Measurements from ENCODE around the gene BRS3. TPM values are rescaled to one million over a fixed set of nuclear protein-coding genes. Genes with fewer than 3 reads are reported as not detected.

Gene BRS3
- total RNA-seq, 1 experiment from 2014 or later: not detected

DNA sequence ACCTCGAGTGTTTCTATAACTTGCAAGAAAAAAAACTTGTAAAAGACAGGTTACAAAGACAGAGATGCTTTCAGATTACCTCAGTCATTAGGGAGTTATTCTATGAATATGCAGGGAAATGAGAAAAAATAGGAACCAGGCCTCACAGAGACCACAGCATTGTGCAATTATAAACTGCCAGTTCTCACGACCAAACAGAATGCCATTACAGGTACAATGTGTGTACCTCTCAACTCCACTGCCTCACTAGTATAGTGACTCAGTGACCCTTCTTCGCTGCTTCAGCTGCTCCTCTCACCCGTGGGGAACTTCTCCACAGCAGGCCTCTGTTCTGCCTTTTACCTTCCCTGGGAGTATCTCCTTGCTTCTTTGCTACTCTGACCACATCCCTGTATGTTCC, 7.3 kb downstream of the BRS3 start:
- DNase-seq (ENCODE audit: low read depth): no peak

DNA sequence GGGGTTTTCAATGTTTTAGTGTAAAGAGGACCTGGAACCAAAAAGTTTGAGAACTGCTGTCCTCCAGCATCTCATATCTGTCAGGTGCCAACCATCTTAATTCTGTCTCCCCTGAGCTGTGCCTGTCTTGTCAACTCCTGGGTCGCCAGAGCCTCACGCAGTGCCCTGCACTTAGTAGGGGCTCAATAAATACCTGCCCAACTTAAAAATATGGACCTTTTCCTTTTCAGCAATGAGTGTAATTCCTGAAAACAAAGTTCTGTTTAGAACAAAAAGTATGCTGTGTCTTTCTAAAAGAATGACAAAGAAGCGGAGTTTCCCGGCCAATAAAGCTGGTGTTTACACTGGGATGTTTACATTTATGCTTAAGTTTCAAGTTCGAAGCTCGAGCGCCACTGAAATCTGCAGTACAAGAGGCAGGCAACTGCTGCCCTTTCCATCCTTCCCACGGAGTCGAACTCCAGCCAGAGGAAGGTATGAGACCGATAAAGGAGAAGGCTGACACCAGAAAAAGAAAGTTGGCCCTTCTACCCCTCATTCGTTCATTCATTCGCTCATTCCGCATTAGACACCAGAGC, 8.5 kb downstream of the BRS3 start:
- no peak for DNase-seq (ENCODE audit: low read depth)

DNA sequence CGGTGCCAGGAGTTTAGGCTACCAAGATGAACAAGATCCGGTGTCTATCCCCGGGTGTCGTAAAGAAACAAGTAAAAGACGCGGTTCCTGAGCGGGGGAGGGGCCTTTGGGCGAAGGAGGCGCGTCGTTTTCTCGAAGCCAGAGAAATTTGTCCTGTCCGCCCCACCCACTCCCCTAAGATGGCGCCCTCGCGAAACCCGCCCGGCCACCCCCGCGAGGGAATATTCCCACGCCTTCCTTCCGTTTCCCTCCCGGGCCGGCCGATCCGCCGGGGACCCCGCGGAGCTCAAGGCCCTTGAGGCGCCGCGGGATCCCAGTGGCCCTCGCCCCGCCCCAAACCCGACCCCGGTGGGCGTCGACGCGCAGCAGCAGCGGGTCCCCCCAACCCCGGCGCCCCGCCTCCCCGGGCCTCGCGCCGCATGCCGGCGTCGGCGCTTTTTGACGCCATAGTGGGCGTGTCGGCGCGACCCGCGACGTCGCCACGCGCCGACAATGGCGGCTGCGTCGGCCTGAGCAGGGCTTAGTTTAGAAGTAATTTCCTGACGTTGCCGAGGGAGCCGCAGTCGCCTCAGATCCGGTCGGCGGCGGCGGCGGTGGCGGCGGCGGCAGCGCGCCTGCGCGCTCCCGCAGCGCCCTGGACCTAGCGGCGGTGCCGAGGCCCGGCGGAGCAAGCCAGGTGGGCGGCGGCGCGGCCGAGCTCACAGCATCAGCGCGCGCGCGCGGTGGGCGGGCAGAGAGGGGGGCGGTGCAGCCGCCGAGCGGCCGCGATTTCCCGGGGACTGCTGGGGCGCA, 9.2 kb downstream of the BRS3 start:
- DNase-seq (ENCODE audit: low read depth): peak; percentile 83

DNA sequence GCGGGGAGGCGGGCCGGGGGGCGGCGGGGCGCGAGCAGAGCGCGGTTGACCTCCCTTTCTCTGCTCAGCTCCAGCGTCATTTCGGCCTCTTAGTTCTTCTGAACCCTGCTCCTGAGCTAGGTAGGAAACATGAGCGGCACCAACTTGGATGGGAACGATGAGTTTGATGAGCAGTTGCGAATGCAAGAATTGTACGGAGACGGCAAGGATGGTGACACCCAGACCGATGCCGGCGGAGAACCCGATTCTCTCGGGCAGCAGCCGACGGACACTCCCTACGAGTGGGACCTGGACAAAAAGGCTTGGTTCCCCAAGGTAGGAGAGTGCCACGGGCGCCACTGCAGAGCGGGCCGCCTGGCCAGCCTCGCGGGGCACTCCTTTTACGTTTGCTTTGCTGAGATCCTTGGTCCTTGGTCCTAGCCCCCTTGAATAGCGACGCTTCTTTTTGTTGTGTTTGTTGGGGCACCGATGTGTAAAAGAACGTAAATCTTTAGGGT, 9.9 kb downstream of the BRS3 start, which contains the start of gene HTATSF1:
Gene HTATSF1, plus strand, starts transcription at position 37 of the 497 bp plus-strand sequence. Its CDS starts 93 bp downstream, at position 130.
- no peak for DNase-seq (ENCODE audit: low read depth)

DNA sequence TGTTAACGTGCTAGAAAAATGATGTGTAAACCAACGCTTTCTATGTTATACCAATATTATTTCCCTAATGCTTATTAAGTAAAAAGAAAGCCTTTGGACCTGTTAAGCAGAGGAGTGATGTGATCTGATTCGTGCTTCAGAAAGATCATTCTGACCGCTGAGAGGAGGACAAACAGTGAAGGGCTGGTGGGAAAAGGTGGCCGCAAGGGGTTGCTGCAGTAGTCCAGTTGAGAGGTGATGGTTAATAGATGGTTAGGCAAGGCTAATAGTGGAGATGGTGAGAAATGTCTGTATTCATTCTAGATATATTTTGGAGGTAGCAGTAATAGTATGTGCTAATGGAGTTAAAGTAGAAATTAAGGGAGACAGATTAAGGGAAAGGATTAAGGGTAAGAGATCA, 31.3 kb downstream of the BRS3 start:
- no peak for DNase-seq (ENCODE audit: low read depth)

DNA sequence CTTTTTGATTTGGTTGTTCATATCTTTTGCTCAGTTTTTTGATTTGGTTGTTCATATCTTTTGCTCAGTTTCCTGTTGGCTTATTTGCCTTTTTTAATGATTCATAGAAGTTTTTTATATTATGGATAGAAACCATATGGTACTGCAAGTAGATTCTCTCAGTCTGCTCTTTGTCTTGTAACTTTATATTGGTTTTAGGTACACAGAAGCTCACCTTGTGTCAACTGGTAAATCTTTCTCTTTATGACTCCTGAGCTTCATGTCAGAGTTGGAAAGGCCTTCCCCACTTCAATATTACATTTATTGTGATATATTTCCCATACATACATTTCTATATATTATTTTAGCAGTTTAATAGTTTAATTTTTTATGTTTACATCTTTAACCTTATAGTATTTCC, 36.0 kb downstream of the BRS3 start:
- DNase-seq (ENCODE audit: low read depth): no peak

DNA sequence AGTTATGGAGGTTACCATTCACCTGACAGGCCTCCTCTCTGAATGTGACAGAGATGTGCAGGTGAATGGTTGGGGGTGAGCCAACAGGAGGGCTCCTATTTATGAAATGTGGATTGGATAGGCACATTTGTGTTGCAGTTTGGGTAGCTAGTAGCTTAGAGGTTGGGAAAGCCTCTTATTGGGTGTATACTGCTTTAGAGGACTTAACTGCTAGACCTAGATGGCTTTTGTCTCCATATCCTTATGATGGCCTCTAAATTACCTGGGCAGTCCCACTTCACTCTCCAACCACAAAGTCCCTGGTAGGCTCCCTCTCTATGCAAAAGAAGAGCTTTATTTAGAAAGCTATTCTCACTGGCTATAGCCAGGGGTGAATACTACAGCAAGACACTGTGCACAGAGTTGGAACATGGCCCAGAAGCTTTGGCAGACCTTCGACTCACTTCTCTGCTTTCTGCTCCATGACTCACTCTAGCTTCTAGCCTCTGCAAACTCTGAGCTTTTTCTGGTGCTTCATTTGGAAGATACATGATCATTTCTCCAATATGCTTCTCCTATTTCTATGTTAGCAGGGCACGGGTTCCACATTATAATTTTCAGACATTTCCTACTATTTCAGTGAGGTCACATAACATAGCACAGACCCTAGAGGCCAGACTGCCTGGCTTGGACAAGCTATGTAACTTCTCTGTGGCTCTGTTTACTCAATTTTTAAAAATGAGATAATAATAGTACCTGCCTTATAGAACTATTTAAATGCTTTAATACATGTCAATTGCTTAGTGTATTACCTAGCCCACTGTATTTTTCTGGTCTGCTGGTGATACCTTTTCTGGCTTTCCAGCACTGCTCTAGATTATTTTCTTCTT, 38.2 kb downstream of the BRS3 start:
- peak; percentile 61 for DNase-seq (ENCODE audit: low read depth)

DNA sequence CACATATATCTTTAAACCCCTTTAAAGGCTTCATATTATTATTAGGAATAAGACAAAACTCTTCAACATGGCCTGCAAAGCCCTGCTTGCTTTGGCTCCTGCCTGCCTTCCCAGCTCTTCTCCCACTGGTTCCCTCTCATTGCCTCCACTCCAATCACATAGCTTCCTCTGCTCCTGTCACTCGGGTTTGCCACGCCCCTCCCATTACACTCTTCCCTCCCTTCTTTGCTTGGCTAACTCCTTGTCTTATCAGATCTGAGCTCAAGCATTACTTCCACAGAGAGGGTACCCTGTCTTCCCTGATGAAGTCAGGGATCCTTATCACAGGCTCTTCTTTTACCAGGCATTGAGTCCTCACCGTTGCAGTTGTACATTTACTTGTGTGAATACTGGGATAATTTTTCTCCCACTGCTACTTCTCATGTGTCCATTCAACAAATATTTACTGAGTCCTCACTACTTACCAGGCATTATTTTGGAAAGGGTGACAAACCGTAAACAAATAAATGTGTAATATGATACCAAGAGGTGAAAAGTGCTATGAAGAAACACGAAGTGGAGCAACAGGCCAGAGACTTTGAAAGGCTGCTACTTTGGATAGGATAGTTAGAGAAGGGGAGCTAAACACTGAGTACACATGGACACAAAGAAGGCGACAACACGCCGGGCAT, 41.0 kb downstream of the BRS3 start:
- DNase-seq (ENCODE audit: low read depth): peak; percentile 3

DNA sequence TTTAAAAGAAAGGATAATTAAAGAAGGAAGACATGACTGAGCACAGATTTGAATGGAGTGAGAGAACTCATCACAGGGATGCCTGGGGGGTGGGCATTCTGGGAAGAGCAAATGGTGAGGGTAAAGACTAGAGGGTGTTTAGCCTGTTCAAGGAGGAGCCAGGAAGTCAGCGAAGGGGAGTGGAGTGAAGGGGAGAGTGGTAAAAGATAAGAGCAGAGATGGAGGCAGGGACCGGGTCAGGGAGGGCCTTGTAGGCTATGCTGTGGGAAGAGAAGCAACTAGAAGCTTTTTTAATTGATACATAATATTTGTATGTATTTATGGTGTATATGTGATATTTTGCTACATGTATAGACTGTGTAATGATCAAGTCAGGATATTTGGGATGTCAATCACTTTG, 42.0 kb downstream of the BRS3 start:
- DNase-seq (ENCODE audit: low read depth): no peak

DNA sequence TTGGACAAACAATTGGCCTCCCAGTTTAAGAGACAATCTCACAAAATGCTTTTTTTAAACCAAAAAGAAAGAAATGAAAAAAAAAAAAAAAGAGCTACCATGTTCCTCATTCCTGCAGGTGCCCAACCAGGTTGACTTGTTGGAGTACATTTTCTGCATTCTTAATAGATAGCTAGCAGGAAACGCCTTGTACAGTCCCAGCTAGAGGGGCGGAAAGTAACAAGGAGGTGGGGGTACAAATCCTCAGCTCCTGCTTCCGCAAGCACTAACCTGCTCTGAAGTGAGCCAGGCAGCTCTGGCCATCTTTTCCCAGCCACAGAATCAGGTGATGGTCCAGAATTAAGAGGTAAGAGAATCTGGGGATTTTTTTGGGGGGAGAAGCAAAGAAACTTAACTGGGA, 44.2 kb downstream of the BRS3 start, which contains the start of gene VGLL1:
Gene VGLL1, plus strand, starts transcription at position 265 of the 400 bp plus-strand sequence. CDS start 3,806 bp downstream, outside the sequence.
- no peak for DNase-seq (ENCODE audit: low read depth)

DNA sequence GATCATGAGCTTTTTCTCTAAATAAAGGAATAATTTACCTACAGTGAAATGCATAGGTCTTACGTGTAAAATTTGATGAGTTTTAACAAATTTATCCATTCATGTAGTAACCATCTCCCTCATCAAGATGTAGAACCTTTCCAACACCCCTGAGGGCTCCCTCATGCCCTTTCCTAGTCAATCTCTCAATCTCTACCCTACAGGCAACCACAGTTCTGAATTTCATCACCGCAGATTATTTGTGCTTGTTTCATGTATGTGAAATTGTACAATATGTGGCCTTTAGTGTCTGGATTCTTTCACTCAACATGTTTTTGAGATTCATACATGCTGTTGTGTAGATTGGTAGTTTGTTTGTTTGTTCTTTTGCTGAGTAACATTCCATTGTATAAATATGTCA, 46.4 kb downstream of the BRS3 start:
- no peak for DNase-seq (ENCODE audit: low read depth)

DNA sequence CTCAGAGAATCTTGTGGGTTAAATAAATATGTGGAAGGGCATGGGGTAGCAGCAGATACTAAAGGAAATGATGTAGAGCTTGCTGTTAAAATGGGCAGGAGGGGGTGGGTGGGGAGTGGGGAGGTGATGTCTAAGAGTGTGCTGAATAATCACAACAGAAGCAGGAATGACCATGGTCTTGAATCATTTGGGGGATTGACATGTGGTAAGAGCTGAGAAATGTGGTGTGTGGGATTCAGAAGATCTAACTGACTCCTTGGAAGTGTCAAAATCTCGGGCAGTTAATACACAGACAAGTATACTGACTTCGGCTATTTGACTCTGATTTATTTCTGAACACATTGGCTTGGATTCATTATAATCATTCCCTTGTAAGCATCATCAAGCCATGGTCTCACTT, 51.1 kb downstream of the BRS3 start:
- DNase-seq (ENCODE audit: low read depth): no peak

DNA sequence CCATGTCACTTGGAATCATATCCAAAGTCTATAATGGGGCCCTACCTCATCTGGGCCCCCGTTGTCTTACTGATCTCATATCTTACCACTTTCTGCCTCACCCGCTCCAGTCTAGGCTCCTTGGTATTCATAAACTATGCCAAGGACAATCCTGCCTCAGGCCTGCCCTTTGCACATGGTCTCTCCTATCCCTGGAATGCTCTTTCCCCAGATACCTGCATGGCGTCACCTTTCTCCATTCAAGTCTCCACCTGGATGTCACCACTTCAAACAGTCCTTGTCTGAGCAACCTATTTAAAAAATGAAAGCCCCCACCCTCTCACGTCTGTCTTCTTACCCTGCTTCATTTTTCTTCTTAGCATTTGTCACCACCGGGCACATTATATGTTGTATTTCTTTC, 52.5 kb downstream of the BRS3 start:
- DNase-seq (ENCODE audit: low read depth): no peak

DNA sequence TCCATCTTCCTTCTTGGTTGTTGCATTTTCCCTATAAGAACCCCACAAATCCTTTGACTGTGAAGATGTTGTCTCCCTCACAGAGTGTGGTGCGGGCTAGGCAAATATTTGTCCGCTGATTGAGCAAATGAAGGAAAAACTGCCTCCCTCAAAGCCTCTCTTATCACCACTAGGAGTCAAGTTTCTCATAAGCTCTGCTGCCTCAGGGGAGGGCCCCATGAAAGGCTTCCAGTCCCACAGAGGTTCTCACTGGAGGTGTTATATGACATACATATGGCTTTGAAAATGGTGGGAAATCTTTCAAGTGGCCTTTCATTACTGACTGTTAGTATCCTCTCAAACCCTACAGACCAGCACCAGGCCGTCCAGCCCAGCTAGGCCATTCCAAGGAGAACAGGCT, 53.5 kb downstream of the BRS3 start:
- DNase-seq (ENCODE audit: low read depth): no peak

DNA sequence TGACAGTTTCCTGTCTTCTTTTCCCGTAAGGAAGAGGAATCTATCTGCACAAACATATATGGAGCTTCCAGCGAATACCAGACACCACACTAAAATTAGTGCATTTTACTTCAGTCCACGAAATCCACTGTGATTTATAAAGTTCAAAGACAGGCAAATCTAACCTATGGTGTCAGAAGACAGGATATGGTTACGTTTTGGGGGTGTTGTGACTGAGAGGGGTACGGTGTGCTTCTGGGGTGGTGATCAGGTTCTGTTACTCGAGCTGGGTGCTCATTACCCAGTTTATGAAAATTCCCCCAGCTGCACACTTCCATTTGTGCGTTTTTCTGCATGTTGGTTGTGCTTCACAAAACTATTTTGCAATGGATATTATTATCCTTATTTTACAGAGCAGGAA, 54.5 kb downstream of the BRS3 start:
- DNase-seq (ENCODE audit: low read depth): no peak

Other genes starting within 250 kb of the BRS3 start
- 15.3 and 15.5 TPM in 2 replicates for gene MAP7D3, start 236.5 kb upstream of the BRS3 start, total RNA-seq (2014; rRNA removed)
- gene ADGRG4, start 187.0 kb upstream of the BRS3 start, total RNA-seq (2014; rRNA removed): not detected in 2 replicates
- 68.9 and 72.8 TPM in 2 replicates for gene HTATSF1, start 9.6 kb downstream of the BRS3 start, total RNA-seq (2014; rRNA removed)
- gene VGLL1, start 44.3 kb downstream of the BRS3 start, total RNA-seq (2014; rRNA removed): not detected in 2 replicates
- not detected in 2 replicates for gene CD40LG, start 160.2 kb downstream of the BRS3 start, total RNA-seq (2014; rRNA removed)

Data from LHCN-M2 (cell line).